Common myeloid progenitor, CD34-positive (primary cell): ENCODE results near the gene UBE2F.
"Not testable (repeated sequence)": the region's sequence is repeated elsewhere in the genome, so short reads cannot be mapped to it uniquely, and the experiment has no call there.

Source experiments
- CTCF ChIA-PET: fragments of 350-600 bp; sonication (Branson Sonifier 250); formaldehyde crosslinking; loops from one replicate; lab custom pipeline; 2021; ENCODE audit warnings: antibody characterized with exemption; lab: Charles Lee
- POLR2A ChIA-PET: fragments of 350-600 bp; sonication (Branson Sonifier 250); formaldehyde crosslinking; loops from one replicate; lab custom pipeline; 2021; ENCODE audit warnings: antibody characterized with exemption; lab: Charles Lee
- DNase-seq, 3 donors: peaks; one replicate each; pipeline versions ENCODE4 v3.0.0 to v3.0.0-alpha.2; 2013
- H3K27ac ChIP-seq, 2 experiments: 1 replicate in 1 of 2; 2 replicates in 1 of 2; pipeline ENCODE4 v1.7.0; 2013; ENCODE audit warnings: inconsistent platforms in 2 of 2, low read length in 2 of 2, mild to moderate bottlenecking in 2 of 2, low read depth in 1 of 2, moderate library complexity in 1 of 2; ENCODE audit not compliant: severe bottlenecking in 2 of 2, insufficient read depth in 1 of 2, poor library complexity in 1 of 2
- H3K27me3 ChIP-seq, 5 experiments: replicated peaks in 2 of 5; 1 replicate in 3 of 5; 2 replicates in 2 of 5; pipeline versions ENCODE4 v1.6.1 to v1.7.0; 2013; ENCODE audit warnings: low read length in 4 of 5, mild to moderate bottlenecking in 2 of 5, moderate library complexity in 2 of 5, inconsistent platforms in 1 of 5; ENCODE audit not compliant: insufficient read depth in 5 of 5, control insufficient read depth in 4 of 5
- H3K36me3 ChIP-seq, 4 experiments: 1 replicate in 2 of 4; 2 replicates in 2 of 4; pipeline versions ENCODE4 v1.6.1 to v1.7.0; 2013; ENCODE audit warnings: low read length in 3 of 4, control low read depth in 1 of 4, mild to moderate bottlenecking in 1 of 4; ENCODE audit not compliant: control insufficient read depth in 4 of 4, insufficient read depth in 4 of 4
- H3K4me1 ChIP-seq, 4 experiments: 1 replicate in 3 of 4; 2 replicates in 1 of 4; pipeline versions ENCODE4 v1.6.1 to v1.7.1; 2013; ENCODE audit warnings: low read length in 3 of 4, mild to moderate bottlenecking in 3 of 4, control low read depth in 1 of 4, inconsistent platforms in 1 of 4, moderate library complexity in 1 of 4; ENCODE audit not compliant: control insufficient read depth in 4 of 4, insufficient read depth in 4 of 4; ENCODE audit errors: control extremely low read depth in 1 of 4
- H3K4me3 ChIP-seq, 7 experiments: 1 replicate in 4 of 7; 2 replicates in 3 of 7; pipeline versions ENCODE4 v1.5.1 to v1.7.0; 2013; ENCODE audit warnings: mild to moderate bottlenecking in 7 of 7, low read length in 6 of 7, moderate library complexity in 6 of 7, inconsistent platforms in 2 of 7, low read depth in 2 of 7, control low read depth in 1 of 7; ENCODE audit not compliant: insufficient read depth in 4 of 7, control insufficient read depth in 1 of 7; ENCODE audit errors: extremely low read depth in 1 of 7
- H3K9me3 ChIP-seq, 5 experiments: 1 replicate in 4 of 5; 2 replicates in 1 of 5; pipeline versions ENCODE4 v1.6.1 to v1.7.1; 2013; ENCODE audit warnings: low read length in 4 of 5, mild to moderate bottlenecking in 2 of 5, inconsistent platforms in 1 of 5, low read depth in 1 of 5, moderate library complexity in 1 of 5; ENCODE audit not compliant: control insufficient read depth in 4 of 5, insufficient read depth in 2 of 5; ENCODE audit errors: control extremely low read depth in 1 of 5
- WGBS: methylation state at CpG from one replicate; pipeline ENCODE4 v1.1.5; 2013; ENCODE audit not compliant: insufficient coverage; 5-methylcytosine and 5-hydroxymethylcytosine counted together

The UBE2F gene

GRCh38 chr2:238057696-238058575, 91.1 kb downstream of the UBE2F start:
- H3K4me3 ChIP-seq, H3K27ac ChIP-seq, DNase-seq, H3K36me3 ChIP-seq, POLR2A ChIA-PET, H3K27me3 ChIP-seq, H3K9me3 ChIP-seq: not testable (repeated sequence)
- H3K4me1 ChIP-seq, result peaks cover 5 to 24% (median 17%) of the 10 kb centered on the region in 4 experiments
- CTCF ChIA-PET, result interaction anchor here (0.8 to 1.2 kb wide), 2 partner anchors 16 to 30 kb away, joined by 3 read pairs; no protein-coding TSS in a partner anchor
- 90% methylated on average over 31 of the region's 44 CpGs for WGBS

- CTCF ChIA-PET, result interaction anchor here (0.9 to 1.2 kb wide), 3 partner anchors 17 to 196 kb away, joined by 3 read pairs; no protein-coding TSS in a partner anchor
- no peak for DNase-seq
- Histone ChIP-seq H3K27ac (no peak overlapping the region), H3K4me3 (peak overlapping the region in 3 of 7 experiments; percentile 88 to 95 (median 91)), H3K36me3 (peaks cover 0 to 11% (median 3%) of the 10 kb centered on the region in 4 experiments), H3K9me3 (peaks cover 0 to 8% (median 2%) of the 10 kb centered on the region in 5 experiments), H3K4me1 (peaks cover 5 to 24% (median 17%) of the 10 kb centered on the region in 4 experiments), H3K27me3 (peaks cover 0 to 6% (median 0%) of the 10 kb centered on the region in 5 experiments)
- POLR2A ChIA-PET, result no interaction called here
- WGBS, result 100% methylated on average over 2 of the region's 3 CpGs
These were observed 92.7 kb downstream of the UBE2F start for GRCh38 chr2:238059505-238059904.

GRCh38 chr2:238060096-238060541, 93.3 kb downstream of the UBE2F start:
- peaks cover 5 to 24% (median 17%) of the 10 kb centered on the region in 4 experiments for H3K4me1 ChIP-seq
- H3K9me3 ChIP-seq, result peaks cover 0 to 8% (median 2%) of the 10 kb centered on the region in 5 experiments
- POLR2A ChIA-PET, result interaction anchor here (0.6 kb wide), 1 partner anchor 122 kb away, joined by 3 read pairs; no protein-coding TSS in a partner anchor
- CTCF ChIA-PET, result interaction anchor here (1.0 kb wide), 1 partner anchor 18 kb away, joined by 3 read pairs; no protein-coding TSS in a partner anchor
- peak overlapping the region; percentile 76 to 95 (median 91) for H3K4me3 ChIP-seq
- peaks cover 0 to 17% (median 4%) of the 10 kb centered on the region in 4 experiments for H3K36me3 ChIP-seq
- H3K27ac ChIP-seq, result peak overlapping the region; percentile 59 to 83
- H3K27me3 ChIP-seq, result peaks cover 0 to 6% (median 0%) of the 10 kb centered on the region in 5 experiments
- DNase-seq, result peak in 1 of 3 donors; percentile 25
- 6% methylated on average over 18 of the region's 18 CpGs for WGBS

GRCh38 chr2:238060542-238061314, 93.9 kb downstream of the UBE2F start, which contains the start of gene SCLY:
Gene SCLY (plus strand): TSS chr2:238061001. CDS start chr2:238061055, 54 bp downstream.
- 0% methylated on average over 92 of the region's 98 CpGs for WGBS
- DNase-seq, result peak; percentile 98
- Histone ChIP-seq H3K4me3 (peak within 1 kb of the TSS; percentile 83 to 95 (median 91)), H3K36me3 (peaks cover 0 to 20% (median 4%) of the 10 kb centered on the region in 4 experiments), H3K9me3 (peaks cover 0 to 7% (median 2%) of the 10 kb centered on the region in 5 experiments), H3K4me1 (peaks cover 5 to 24% (median 17%) of the 10 kb centered on the region in 4 experiments), H3K27me3 (peaks cover 0 to 6% (median 0%) of the 10 kb centered on the region in 5 experiments), H3K27ac (peak within 1 kb of the TSS; percentile 59 to 83)
- POLR2A ChIA-PET, result interaction anchor here (0.6 kb wide), 1 partner anchor 122 kb away, joined by 3 read pairs; no protein-coding TSS in a partner anchor
- CTCF ChIA-PET, result interaction anchor here (1.0 kb wide), 1 partner anchor 18 kb away, joined by 3 read pairs; no protein-coding TSS in a partner anchor

GRCh38 chr2:238061315-238062202, 94.7 kb downstream of the UBE2F start:
- peak; percentile 5 to 66 (median 52) for DNase-seq
- H3K9me3 ChIP-seq, result no peaks in the 10 kb centered on the region
- peak overlapping the region; percentile 72 to 95 (median 91) for H3K4me3 ChIP-seq
- H3K36me3 ChIP-seq, result peaks cover 0 to 28% (median 11%) of the 10 kb centered on the region in 4 experiments
- H3K27ac ChIP-seq, result peak overlapping the region in 1 of 2 experiments; percentile 54
- 0% methylated on average over 27 of the region's 29 CpGs for whole genome bisulfite sequencing
- H3K4me1 ChIP-seq, result peaks cover 5 to 24% (median 17%) of the 10 kb centered on the region in 4 experiments
- ChIA-PET CTCF (interaction anchor here (1.0 to 1.2 kb wide), 2 partner anchors 12 to 93 kb away, joined by 3 read pairs; no protein-coding TSS in a partner anchor), POLR2A (no interaction called here)
- peaks cover 0 to 1% (median 0%) of the 10 kb centered on the region in 5 experiments for H3K27me3 ChIP-seq
